Fibroblast of skin of right quadriceps (primary cell): Measurements from ENCODE around the gene TSHB.

Source experiments
- DNase-seq: peaks from one replicate; pipeline ENCODE4 v3.0.0-alpha.2; 2013

The TSHB gene

DNA sequence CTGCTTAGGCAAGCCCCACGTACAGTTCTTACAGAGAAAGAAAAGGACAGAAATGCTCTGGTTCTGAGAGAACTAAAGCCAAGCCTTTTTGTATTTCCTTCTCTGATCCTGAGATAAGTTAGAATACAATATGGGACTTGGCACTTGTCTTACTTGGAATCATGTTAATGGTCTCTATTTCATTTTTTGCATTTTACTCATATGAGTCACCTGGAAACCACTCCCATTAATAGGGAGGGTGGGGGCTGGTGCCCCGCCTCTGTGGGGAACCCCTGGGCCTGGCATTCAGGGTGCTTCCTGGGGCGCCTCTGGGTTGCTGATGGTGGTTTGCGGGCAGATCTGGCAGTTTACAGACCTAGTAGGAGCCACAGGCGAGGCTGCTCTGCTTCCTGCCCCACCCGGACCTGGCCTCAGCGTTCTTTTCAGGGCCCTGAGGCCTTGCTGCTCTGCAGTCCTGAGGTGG, 32.9 kb downstream of the TSHB start:
- DNase-seq = peak; percentile 33

GRCh38 chr1:115063228-115063901, 33.7 kb downstream of the TSHB start:
- no peak for DNase-seq

DNA sequence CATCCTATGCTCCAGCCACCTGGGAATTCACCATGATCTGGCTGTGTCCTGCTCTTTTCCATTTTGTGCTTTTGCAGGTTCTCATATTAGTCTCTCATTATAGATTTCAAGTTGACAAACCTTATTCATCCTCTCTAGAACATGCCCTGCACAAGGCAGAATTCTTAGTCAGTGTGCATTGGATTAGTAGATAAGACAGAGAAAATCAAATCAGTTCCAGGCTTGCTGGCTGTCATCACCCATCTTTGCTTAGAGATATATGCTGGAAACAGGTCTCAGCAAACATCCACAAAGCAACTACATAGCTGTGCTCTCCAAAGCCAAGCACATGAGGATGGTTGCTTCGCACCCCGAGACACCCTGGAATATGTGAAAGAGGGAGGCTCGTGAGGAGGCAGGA, 34.8 kb downstream of the TSHB start:
- no peak for DNase-seq

DNA sequence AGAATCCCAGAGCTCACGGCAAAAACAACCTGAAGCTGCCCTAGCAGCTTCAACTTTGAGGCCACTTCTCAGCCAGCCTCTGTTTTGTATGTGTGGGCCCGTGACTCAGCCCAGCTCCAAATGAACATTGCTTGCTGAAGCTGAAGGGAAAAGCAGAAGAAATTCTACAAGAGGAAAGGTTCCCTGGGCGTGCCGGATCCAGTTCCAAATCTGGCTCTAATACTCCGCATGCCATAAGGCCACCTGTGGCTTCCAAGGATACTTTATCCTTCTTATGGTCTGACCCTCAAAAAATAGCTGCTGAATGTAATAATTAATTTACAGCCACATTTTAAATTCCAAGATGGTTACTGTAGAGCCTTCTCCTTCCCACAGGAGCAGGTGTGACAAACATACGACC, 35.4 kb downstream of the TSHB start:
- DNase-seq = no peak

GRCh38 chr1:115067161-115067859, 37.7 kb downstream of the TSHB start:
- peak; percentile 59 for DNase-seq

DNA sequence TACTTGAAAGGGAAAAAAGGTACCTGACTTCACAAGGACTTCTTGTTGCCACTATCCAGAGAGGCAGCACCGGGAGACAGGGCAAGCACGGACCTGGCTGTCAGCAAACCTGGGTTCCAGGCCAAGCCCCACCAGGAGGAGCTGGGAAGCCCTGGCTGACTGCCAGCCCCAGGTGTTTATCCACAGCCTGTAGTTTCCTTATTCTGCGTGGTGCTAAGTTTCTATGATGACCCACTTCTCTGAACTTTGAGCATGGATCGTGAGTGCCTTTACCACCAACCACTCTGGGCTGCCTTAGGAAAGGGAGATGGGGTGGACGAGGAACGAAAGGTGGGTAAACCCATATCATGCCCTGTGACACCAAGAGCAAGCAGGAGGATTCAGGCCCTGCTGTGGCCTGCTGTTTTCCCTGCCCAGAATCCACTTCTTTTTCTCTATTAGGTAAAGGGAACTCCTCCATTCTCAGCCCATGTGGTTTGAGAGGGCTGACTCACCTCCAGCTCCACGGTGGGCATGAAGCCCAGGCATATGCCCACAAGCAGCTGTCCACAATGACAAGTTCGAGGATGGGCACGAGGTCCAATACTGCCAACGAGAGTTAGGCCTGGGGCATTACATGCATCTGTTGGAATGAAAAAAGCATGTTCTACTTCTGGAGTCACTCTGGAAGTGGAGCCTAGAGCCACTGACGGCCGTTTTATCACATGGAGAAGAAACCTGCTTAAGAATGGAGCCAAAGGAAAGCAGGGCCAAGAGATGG, 39.4 kb downstream of the TSHB start:
- no peak for DNase-seq

- no peak for DNase-seq
Measured at GRCh38 chr1:115069659-115070308, 40.2 kb downstream of the TSHB start.

GRCh38 chr1:115071012-115071664, 41.5 kb downstream of the TSHB start:
- no peak for DNase-seq

DNA sequence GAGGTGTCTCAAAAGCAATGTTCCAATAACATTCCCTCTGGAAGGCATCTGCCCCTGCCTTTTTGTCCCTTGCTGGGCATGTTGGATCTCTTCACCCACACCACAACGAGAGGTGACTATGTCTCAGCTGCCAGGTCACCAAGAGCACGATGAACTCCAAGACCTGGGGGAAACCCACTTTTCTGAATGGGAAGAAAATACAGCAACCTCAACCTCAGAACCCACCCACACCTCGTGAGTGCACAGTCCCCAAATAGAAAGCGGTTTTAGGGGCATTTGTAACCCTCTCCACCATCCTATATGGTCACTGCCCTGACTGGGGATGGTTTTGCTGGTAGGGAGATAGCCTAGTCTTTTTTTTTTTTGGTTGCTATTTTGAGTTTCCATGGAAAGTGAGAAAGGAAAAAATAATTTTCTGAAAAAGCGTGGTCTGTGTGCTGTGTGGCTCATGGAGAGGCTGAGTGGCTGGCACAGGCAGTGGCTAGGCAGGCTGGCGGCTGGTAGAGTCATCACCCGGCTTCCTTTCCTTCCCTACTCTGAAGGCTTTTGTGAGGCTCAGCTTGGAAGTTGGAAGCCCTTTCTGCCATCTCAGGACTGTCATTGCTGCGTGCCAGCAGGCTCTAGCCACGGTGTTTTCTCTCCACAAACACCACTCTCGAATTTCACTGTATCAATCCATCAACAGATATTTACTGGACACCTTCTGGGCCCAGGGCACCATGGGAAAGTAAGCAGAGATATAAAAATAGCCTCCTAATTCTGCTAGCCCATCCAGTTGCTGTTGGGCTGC, 43.9 kb downstream of the TSHB start:
- DNase-seq = no peak

- DNase-seq = no peak
Measured at GRCh38 chr1:115074839-115075534, 45.4 kb downstream of the TSHB start.

GRCh38 chr1:115076384-115076915, 46.8 kb downstream of the TSHB start:
- no peak for DNase-seq

- DNase-seq = no peak
Measured at GRCh38 chr1:115077286-115077983, 47.8 kb downstream of the TSHB start.

- no peak for DNase-seq
Measured at GRCh38 chr1:115077984-115078330, 48.3 kb downstream of the TSHB start.

GRCh38 chr1:115078708-115079107, 49.1 kb downstream of the TSHB start:
- DNase-seq = no peak

GRCh38 chr1:115082949-115083348, 53.3 kb downstream of the TSHB start:
- no peak for DNase-seq
